ENCODE results near the gene LCTL. TPM values are rescaled to one million over a fixed set of nuclear protein-coding genes. Genes with fewer than 3 reads are reported as not detected.

LCTL gene
- total RNA-seq, 1 donor from 2014 or later = not detected

DNA sequence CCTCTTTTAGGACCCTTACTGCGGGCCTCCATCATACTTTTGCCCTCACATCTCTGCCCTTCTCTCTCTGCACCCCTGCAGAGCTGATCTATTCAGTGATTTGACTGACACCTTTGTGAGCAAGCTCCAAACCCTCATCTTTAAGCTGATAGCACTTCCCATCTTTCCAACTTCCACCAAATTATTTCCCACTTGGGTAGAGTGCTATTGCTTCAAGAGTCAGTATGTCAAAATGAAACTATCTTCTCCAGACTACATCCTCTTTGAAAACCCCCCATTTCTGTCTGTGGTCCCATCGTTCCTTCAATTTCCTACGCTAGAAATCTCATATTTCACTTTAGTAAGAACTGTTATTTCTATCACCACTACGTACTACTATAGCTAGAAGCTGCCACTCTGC, 41.0 kb downstream of the LCTL start:
- no peaks in the 10 kb centered on the region for H3K9me3 ChIP-seq
- H3K4me1 ChIP-seq = no peaks in the 10 kb centered on the region
- no peak for DNase-seq (ENCODE audit: extremely low spot score in 2 of 2)
- intact Hi-C loops (cut with DNase I) = no loop called here
- no peaks in the 10 kb centered on the region for H3K27me3 ChIP-seq
- H3K36me3 ChIP-seq = no peaks in the 10 kb centered on the region
- H3K27ac ChIP-seq = no peak overlapping the region
- H3K4me3 ChIP-seq = no peak overlapping the region
- TF ChIP-seq POLR2A (IDR thresholded peaks at IDR 0.05) (no peak), POLR2AphosphoS5 (IDR thresholded peaks at IDR 0.05; ENCODE audit: insufficient read depth in 1 of 2, low read depth in 1 of 2) (no peak)
- TF ChIP-seq, protein P1, sequence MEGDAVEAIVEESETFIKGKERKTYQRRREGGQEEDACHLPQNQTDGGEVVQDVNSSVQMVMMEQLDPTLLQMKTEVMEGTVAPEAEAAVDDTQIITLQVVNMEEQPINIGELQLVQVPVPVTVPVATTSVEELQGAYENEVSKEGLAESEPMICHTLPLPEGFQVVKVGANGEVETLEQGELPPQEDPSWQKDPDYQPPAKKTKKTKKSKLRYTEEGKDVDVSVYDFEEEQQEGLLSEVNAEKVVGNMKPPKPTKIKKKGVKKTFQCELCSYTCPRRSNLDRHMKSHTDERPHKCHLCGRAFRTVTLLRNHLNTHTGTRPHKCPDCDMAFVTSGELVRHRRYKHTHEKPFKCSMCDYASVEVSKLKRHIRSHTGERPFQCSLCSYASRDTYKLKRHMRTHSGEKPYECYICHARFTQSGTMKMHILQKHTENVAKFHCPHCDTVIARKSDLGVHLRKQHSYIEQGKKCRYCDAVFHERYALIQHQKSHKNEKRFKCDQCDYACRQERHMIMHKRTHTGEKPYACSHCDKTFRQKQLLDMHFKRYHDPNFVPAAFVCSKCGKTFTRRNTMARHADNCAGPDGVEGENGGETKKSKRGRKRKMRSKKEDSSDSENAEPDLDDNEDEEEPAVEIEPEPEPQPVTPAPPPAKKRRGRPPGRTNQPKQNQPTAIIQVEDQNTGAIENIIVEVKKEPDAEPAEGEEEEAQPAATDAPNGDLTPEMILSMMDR (IDR thresholded peaks at IDR 0.05) = no peak

DNA sequence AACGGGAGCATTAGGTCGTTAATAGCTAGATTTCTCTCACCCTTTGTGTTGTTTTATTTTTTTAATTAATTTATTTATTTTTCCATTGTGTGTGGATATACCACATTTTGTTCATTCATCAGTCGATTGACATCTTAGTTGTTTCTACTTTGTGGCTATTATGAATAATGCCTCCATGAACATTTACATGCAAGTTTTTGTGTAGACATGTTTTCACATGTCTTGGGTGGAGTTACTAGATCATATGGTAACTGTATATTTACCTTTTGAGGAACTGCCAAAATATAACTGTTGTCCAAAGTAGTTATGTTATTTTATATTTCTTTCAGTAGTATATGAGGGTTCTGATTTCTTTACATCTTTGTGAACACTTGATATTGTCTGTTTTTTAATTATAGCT, 41.9 kb downstream of the LCTL start:
- Histone ChIP-seq H3K27ac (no peak overlapping the region), H3K36me3 (no peaks in the 10 kb centered on the region), H3K9me3 (no peaks in the 10 kb centered on the region), H3K27me3 (no peaks in the 10 kb centered on the region), H3K4me3 (no peak overlapping the region), H3K4me1 (no peaks in the 10 kb centered on the region)
- TF ChIP-seq, protein P1 (IDR thresholded peaks at IDR 0.05) = no peak
- no peak for TF ChIP-seq POLR2A (IDR thresholded peaks at IDR 0.05)
- TF ChIP-seq POLR2AphosphoS5 (IDR thresholded peaks at IDR 0.05; ENCODE audit: insufficient read depth in 1 of 2, low read depth in 1 of 2) = no peak
- DNase-seq (ENCODE audit: extremely low spot score in 2 of 2) = no peak
- intact Hi-C loops (cut with DNase I) = no loop called here

DNA sequence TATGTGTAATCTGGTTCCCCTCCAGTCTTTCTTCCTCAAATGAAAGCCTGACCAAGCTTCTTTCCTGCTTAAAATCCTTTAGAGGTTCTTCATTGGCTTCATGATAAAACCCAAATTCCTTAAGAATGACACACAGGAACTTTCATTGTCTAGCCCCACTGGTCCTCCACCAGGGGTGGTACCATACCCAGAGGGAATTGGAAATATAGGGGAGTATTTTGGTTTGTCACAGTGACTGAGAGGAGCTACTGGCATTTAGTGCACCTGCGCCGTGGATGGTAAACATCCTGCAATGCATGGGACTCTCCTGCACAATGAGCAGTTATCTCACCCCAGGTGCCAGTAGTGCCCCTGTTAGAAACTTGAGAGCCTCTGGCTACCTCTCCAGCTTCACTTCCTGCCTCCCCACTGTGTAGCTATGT, 49.9 kb downstream of the LCTL start:
- Histone ChIP-seq H3K36me3 (peaks cover 0 to 3% of the 10 kb centered on the region in 2 donors), H3K27me3 (no peaks in the 10 kb centered on the region)
- intact Hi-C loops (cut with DNase I) = no loop called here

DNA sequence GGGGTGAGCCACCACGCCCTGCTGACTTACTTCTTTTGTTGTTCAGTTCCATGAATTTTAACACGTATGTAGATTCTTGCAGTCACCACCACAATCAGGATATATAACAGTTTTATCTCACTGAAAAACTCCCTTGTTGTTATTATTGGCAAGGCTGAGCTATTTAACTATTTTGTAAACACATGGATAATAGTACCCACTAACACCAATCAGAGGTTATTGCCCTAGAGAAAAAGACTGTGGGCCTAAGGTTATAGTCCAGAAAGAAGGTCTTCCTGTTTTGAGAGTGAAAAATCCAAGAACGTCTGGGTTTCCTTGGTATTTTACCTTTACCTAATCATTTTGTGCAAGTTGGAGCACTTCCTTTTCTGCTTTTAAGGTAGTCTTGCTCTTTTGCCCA, 51.2 kb downstream of the LCTL start:
- Histone ChIP-seq H3K4me3 (no peak overlapping the region), H3K36me3 (peaks cover 0 to 3% of the 10 kb centered on the region in 2 donors), H3K27me3 (no peaks in the 10 kb centered on the region), H3K27ac (no peak overlapping the region), H3K9me3 (no peaks in the 10 kb centered on the region), H3K4me1 (no peaks in the 10 kb centered on the region)
- intact Hi-C loops (cut with DNase I) = no loop called here
- TF ChIP-seq, protein P1 (IDR thresholded peaks at IDR 0.05) = no peak
- no peak for TF ChIP-seq POLR2A (IDR thresholded peaks at IDR 0.05)
- no peak for TF ChIP-seq POLR2AphosphoS5 (IDR thresholded peaks at IDR 0.05; ENCODE audit: insufficient read depth in 1 of 2, low read depth in 1 of 2)
- no peak for DNase-seq (ENCODE audit: extremely low spot score in 2 of 2)

More for the DNA sequence above, 49.9 kb downstream of the LCTL start:
- no peak overlapping the region for H3K4me3 ChIP-seq
- no peaks in the 10 kb centered on the region for H3K9me3 ChIP-seq
- H3K27ac ChIP-seq = no peak overlapping the region
- DNase-seq (ENCODE audit: extremely low spot score in 2 of 2) = no peak
- no peak for TF ChIP-seq POLR2AphosphoS5 (IDR thresholded peaks at IDR 0.05; ENCODE audit: insufficient read depth in 1 of 2, low read depth in 1 of 2)
- TF ChIP-seq, protein P1 (IDR thresholded peaks at IDR 0.05) = no peak
- TF ChIP-seq POLR2A (IDR thresholded peaks at IDR 0.05) = no peak
- no peaks in the 10 kb centered on the region for H3K4me1 ChIP-seq

DNA sequence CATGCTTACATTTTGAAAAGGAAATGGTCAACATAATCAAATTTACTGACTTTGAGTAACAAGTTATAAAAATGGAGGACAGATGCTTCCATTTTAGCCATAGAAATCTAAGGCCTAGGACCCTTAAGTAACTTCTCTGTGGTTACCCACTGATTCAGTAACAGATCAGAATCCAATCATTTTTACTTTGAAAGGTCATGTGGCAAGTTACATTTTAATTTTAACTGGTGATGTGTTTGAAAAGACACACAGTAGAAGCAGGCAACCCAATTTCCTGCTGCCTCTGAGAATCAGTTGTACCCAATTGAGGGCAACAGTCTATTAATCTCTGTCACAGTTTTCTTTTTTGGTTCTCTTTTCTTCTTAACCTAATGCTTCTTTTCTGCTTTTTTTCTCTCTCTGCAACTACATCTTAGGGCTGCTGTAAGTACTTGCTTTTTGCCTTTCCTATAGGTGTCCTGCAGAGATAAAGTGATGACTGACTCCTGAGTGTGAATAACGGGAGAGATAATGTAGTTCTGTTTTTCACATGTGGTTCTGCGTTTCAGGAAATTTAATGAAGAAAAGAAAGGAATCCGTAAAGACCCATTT, 57.4 kb downstream of the LCTL start:
- Histone ChIP-seq H3K9me3 (no peaks in the 10 kb centered on the region), H3K4me3 (no peak overlapping the region), H3K27ac (no peak overlapping the region), H3K27me3 (no peaks in the 10 kb centered on the region), H3K4me1 (peaks cover 16% of the 10 kb centered on the region), H3K36me3 (peaks cover 0 to under 1% of the 10 kb centered on the region in 2 donors)
- intact Hi-C loops (cut with DNase I) = no loop called here
- DNase-seq (ENCODE audit: extremely low spot score in 2 of 2) = no peak
- TF ChIP-seq, protein P1 (IDR thresholded peaks at IDR 0.05) = no peak
- TF ChIP-seq POLR2A (IDR thresholded peaks at IDR 0.05) = no peak

Measured in vagina (tissue), 2 donors.